RPMI7951 (cell line): ENCODE data around the gene BOD1. TPM values are rescaled to one million over a fixed set of nuclear protein-coding genes. Genes with fewer than 3 reads are reported as not detected.

ENCODE experiments used
- DNase-seq: peaks from one replicate; pipeline ENCODE4 v3.0.0-alpha.2; 2012; ENCODE audit warnings: low read depth
- total RNA-seq: library from RNA; depleted of rRNA; stranded (reverse); fragments of >200 nt; shearing (Covaris generic); gene quantifications from 2 replicates; pipeline ENCODE4 v1.2.3, GENCODE V29; 2014

The BOD1 gene
- total RNA-seq, 1 experiment from 2014 or later, result 50.3 TPM

GRCh38 chr5:173577166-173577565 lies 39.3 kb downstream of the BOD1 start:
- no peak for DNase-seq

GRCh38 chr5:173575985-173576384 lies 40.5 kb downstream of the BOD1 start:
- DNase-seq, result no peak

- DNase-seq, result no peak
These were observed 41.5 kb downstream of the BOD1 start for GRCh38 chr5:173574983-173575382.

GRCh38 chr5:173573126-173573960 lies 43.1 kb downstream of the BOD1 start:
- DNase-seq, result peak; percentile 63

GRCh38 chr5:173572431-173573125 lies 43.9 kb downstream of the BOD1 start:
- DNase-seq, result peak; percentile 76

- no peak for DNase-seq
These were observed 45.9 kb downstream of the BOD1 start for GRCh38 chr5:173570321-173571090.

GRCh38 chr5:173568703-173569102 lies 47.7 kb downstream of the BOD1 start:
- DNase-seq, result no peak

GRCh38 chr5:173568128-173568527 lies 48.3 kb downstream of the BOD1 start:
- no peak for DNase-seq

- peak; percentile 88 for DNase-seq
These were observed 48.9 kb downstream of the BOD1 start for GRCh38 chr5:173567548-173567947.

GRCh38 chr5:173565491-173566072 lies 50.9 kb downstream of the BOD1 start:
- DNase-seq, result no peak

GRCh38 chr5:173564106-173564505 lies 52.3 kb downstream of the BOD1 start:
- no peak for DNase-seq

GRCh38 chr5:173563246-173563645 lies 53.2 kb downstream of the BOD1 start:
- DNase-seq, result no peak

GRCh38 chr5:173562451-173562850 lies 54.0 kb downstream of the BOD1 start:
- no peak for DNase-seq
